ENCODE measurements around the gene TAS1R3. TPM values are rescaled to one million over a fixed set of nuclear protein-coding genes. Genes with fewer than 3 reads are reported as not detected.

The TAS1R3 gene
- total and polyA plus RNA-seq, 3 donors from 2014 or later = 0.66 to 1.5 (median 1.5) TPM

GRCh38 chr1:1370771-1371300 is 39.8 kb downstream of the TAS1R3 start:
- H3K36me3 ChIP-seq (ENCODE audit: low read depth, missing control alignments) = no peaks in the 10 kb centered on the region
- H3K4me1 ChIP-seq = peaks cover 24% of the 10 kb centered on the region
- no peak overlapping the region for H3K4me3 ChIP-seq
- intact Hi-C loops (cut with DNase I; ENCODE audit: low total_unique reads) = no loop called here
- 85 to 88% methylated on average over 9 to 16 of the region's 16 CpGs for WGBS, 2 donors
- H3K9me3 ChIP-seq = no peaks in the 10 kb centered on the region
- TF ChIP-seq, protein P1, sequence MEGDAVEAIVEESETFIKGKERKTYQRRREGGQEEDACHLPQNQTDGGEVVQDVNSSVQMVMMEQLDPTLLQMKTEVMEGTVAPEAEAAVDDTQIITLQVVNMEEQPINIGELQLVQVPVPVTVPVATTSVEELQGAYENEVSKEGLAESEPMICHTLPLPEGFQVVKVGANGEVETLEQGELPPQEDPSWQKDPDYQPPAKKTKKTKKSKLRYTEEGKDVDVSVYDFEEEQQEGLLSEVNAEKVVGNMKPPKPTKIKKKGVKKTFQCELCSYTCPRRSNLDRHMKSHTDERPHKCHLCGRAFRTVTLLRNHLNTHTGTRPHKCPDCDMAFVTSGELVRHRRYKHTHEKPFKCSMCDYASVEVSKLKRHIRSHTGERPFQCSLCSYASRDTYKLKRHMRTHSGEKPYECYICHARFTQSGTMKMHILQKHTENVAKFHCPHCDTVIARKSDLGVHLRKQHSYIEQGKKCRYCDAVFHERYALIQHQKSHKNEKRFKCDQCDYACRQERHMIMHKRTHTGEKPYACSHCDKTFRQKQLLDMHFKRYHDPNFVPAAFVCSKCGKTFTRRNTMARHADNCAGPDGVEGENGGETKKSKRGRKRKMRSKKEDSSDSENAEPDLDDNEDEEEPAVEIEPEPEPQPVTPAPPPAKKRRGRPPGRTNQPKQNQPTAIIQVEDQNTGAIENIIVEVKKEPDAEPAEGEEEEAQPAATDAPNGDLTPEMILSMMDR (IDR thresholded peaks at IDR 0.05) = no peak
- TF ChIP-seq POLR2A (IDR thresholded peaks at IDR 0.05) = no peak
- H3K27me3 ChIP-seq = no peaks in the 10 kb centered on the region
- H3K27ac ChIP-seq = no peak overlapping the region
- no peak for DNase-seq

DNA sequence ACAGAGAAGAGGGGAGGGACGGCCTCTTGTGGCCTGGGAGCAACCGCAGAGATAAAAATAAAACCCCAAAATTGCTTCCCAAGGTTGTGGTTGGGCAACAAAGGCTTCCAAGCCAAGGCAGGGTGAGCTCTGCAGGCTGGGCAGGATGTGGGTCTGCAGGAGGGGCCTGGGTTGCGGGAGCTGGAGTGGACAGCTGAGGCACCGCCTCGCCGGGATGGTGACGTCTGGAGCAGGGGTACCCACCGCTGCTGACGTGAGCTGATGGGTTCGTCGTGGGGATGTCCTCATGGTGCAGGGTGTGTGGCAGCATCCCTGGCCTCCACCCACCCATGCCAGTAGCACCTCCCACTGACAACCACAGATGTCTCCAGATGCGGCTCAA is 40.3 kb downstream of the TAS1R3 start:
- Histone ChIP-seq H3K27ac (no peak overlapping the region), H3K27me3 (no peaks in the 10 kb centered on the region), H3K4me3 (no peak overlapping the region), H3K9me3 (no peaks in the 10 kb centered on the region), H3K36me3 (ENCODE audit: low read depth, missing control alignments) (no peaks in the 10 kb centered on the region), H3K4me1 (peaks cover 28% of the 10 kb centered on the region)
- WGBS, 2 donors = 56 to 57% methylated on average over 8 to 12 of the region's 12 CpGs
- no peak for DNase-seq
- no peak for TF ChIP-seq POLR2A (IDR thresholded peaks at IDR 0.05)
- TF ChIP-seq, protein P1 (IDR thresholded peaks at IDR 0.05) = no peak
- intact Hi-C loops (cut with DNase I; ENCODE audit: low total_unique reads) = no loop called here

GRCh38 chr1:1371746-1372711 is 40.9 kb downstream of the TAS1R3 start:
- WGBS, 2 donors = 45 to 51% methylated on average over 11 to 26 of the region's 26 CpGs
- no peaks in the 10 kb centered on the region for H3K36me3 ChIP-seq (ENCODE audit: low read depth, missing control alignments)
- peaks cover 28% of the 10 kb centered on the region for H3K4me1 ChIP-seq
- no peak overlapping the region for H3K4me3 ChIP-seq
- peak; percentile 72 for DNase-seq
- no peak overlapping the region for H3K27ac ChIP-seq
- no peaks in the 10 kb centered on the region for H3K27me3 ChIP-seq
- intact Hi-C loops (cut with DNase I; ENCODE audit: low total_unique reads) = no loop called here
- no peak for TF ChIP-seq POLR2A (IDR thresholded peaks at IDR 0.05)
- TF ChIP-seq, protein P1 (IDR thresholded peaks at IDR 0.05) = peak; percentile 76 to 98 (median 83)
- H3K9me3 ChIP-seq = no peaks in the 10 kb centered on the region

GRCh38 chr1:1373051-1373814 is 42.2 kb downstream of the TAS1R3 start:
- TF ChIP-seq POLR2A (IDR thresholded peaks at IDR 0.05) = no peak
- TF ChIP-seq, protein P1 (IDR thresholded peaks at IDR 0.05) = no peak
- H3K9me3 ChIP-seq = no peaks in the 10 kb centered on the region
- peaks cover 28% of the 10 kb centered on the region for H3K4me1 ChIP-seq
- intact Hi-C loops (cut with DNase I; ENCODE audit: low total_unique reads) = no loop called here
- DNase-seq = no peak
- peak overlapping the region in 1 of 2 donors; percentile 91 for H3K4me3 ChIP-seq
- WGBS, 2 donors = 70 to 74% methylated on average over 25 to 26 of the region's 26 CpGs
- no peaks in the 10 kb centered on the region for H3K27me3 ChIP-seq
- H3K36me3 ChIP-seq (ENCODE audit: low read depth, missing control alignments) = no peaks in the 10 kb centered on the region
- no peak overlapping the region for H3K27ac ChIP-seq

Measured in testis (tissue), 3 donors.